Mesodermal cell (in vitro differentiated cells): ENCODE measurements around the gene MED12L.

Source experiments
- H3K27ac ChIP-seq: 2 replicates; pipeline ENCODE4 v1.7.0; 2013; ENCODE audit warnings: mild to moderate bottlenecking, low read depth, low read length, moderate library complexity; ENCODE audit not compliant: severe bottlenecking
- H3K36me3 ChIP-seq: 2 replicates; pipeline ENCODE4 v1.7.1; 2013; ENCODE audit warnings: mild to moderate bottlenecking, low read length, moderate library complexity; ENCODE audit not compliant: control insufficient read depth, insufficient read depth
- H3K4me1 ChIP-seq: one replicate; pipeline ENCODE4 v1.7.1; 2013; ENCODE audit warnings: mild to moderate bottlenecking, low read length; ENCODE audit not compliant: insufficient read depth, control insufficient read depth, poor library complexity, severe bottlenecking
- H3K4me3 ChIP-seq: 2 replicates; pipeline ENCODE4 v1.7.0; 2013; ENCODE audit warnings: low read length, control low read depth, mild to moderate bottlenecking; ENCODE audit not compliant: insufficient read depth, poor library complexity, severe bottlenecking; ENCODE audit errors: extremely low read depth
- H3K9me3 ChIP-seq: 2 replicates; pipeline ENCODE4 v1.7.1; 2013; ENCODE audit warnings: mild to moderate bottlenecking, low read length, moderate library complexity; ENCODE audit not compliant: control insufficient read depth
- WGBS, 2 experiments: methylation state at CpG; one replicate each; pipeline ENCODE4 v1.1.5; 2013; ENCODE audit warnings: missing lambda C conversion rate in 2 of 2; ENCODE audit not compliant: insufficient coverage in 2 of 2; 5-methylcytosine and 5-hydroxymethylcytosine counted together

MED12L gene

DNA sequence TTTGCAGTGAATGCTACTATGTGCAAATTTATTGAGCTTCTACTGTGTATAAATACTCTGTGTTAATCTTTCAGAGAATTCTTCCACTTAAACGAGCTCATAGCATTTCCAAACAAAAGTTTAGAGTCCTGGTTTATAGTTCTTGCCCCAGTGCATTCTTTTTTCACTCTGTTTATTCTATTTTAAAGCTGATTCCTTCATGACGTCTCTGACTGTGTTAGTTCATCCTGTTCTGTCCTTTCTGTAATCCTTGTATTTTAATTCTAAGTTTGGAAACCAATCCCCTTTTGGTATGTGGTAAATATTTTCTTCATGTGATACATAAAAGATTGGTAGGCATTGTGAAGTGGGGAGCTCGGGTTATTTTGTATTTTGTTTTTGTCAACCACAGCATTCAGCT, 174.2 kb downstream of the MED12L start:
- no peak overlapping the region for H3K27ac ChIP-seq
- no peaks in the 10 kb centered on the region for H3K36me3 ChIP-seq
- H3K9me3 ChIP-seq = no peaks in the 10 kb centered on the region
- no peaks in the 10 kb centered on the region for H3K4me1 ChIP-seq
- WGBS, 2 experiments = 83 to 100% methylated on average over 1 to 2 of the region's 3 CpGs
- no peak overlapping the region for H3K4me3 ChIP-seq

DNA sequence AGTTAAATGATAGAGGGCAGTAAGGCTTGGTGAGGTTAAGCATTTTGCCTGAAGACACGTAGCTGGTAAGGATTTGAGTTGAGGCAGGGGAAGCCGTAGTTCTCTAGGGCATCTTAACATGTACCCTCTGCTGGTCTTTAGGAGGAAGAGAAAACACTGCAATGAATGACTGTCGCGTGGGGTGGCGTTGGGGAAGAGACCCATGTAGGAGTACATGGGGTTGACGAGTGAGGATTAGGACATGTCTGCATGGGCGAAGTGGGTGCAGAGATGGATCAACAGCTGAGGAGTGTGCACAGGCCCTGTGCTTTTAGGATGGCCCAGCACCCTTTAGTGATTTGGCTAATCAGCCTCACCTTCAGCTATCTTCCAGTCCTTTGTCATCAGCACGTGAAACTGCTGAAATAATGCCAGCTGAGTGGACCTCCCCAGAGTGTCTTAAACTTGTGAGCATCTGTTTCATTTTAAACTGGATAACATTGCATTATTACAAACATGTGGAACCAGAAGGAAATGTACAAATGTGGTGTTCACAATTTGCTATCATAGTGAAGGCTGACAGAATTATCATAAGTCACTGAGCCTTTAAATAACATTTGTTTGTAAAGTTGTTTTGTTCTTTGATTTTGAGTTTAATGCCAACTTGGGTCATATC, 177.5 kb downstream of the MED12L start:
- 95 to 98% methylated on average over 6 to 7 of the region's 8 CpGs for WGBS, 2 experiments
- no peak overlapping the region for H3K27ac ChIP-seq
- no peaks in the 10 kb centered on the region for H3K36me3 ChIP-seq
- H3K9me3 ChIP-seq = no peaks in the 10 kb centered on the region
- H3K4me3 ChIP-seq = no peak overlapping the region
- H3K4me1 ChIP-seq = no peaks in the 10 kb centered on the region

DNA sequence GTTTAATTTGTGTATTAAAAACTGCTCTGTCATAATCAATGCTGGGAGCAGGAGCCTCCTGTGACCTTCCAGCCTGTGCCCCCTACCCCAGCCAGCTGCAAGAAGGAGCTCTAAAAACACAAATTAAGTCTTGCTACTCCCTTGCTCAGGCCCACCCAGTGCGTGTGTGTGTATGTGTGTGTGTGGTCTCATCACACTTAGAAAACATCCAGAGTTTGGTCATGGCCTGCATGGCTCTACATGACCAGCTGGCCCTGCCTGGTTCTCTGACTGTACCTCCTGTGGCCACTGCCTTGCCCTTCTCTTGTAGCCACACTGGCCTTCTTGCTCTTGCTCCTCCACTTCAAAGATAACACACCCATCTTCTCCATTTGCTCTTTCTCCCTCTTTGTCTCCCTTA, 179.1 kb downstream of the MED12L start:
- no CpG with 5 or more reads among the region's 1 CpG for WGBS, 2 experiments
- no peaks in the 10 kb centered on the region for H3K9me3 ChIP-seq
- H3K27ac ChIP-seq = no peak overlapping the region
- H3K36me3 ChIP-seq = no peaks in the 10 kb centered on the region
- H3K4me3 ChIP-seq = no peak overlapping the region
- H3K4me1 ChIP-seq = no peaks in the 10 kb centered on the region

DNA sequence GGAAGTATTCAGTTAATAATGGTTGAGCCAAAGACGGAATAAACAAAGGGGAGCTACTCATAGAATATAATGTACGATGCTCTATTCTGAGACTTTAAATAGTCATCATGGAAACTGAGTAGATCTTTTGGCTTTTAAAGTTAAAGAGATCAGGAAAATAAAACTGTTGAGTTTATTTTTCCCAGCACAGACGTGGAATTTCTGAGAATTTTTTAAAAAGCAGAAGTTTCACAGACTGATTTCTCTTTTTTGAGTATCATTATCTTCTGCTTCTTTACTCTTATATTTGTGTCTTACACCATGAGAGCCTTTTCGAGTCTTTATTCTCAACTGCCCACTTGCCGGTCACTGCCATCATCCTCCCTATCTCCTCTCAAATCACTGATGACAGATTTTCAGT, 179.7 kb downstream of the MED12L start:
- Histone ChIP-seq H3K27ac (no peak overlapping the region), H3K36me3 (no peaks in the 10 kb centered on the region), H3K9me3 (no peaks in the 10 kb centered on the region), H3K4me1 (no peaks in the 10 kb centered on the region), H3K4me3 (no peak overlapping the region)
- WGBS, 2 experiments = 97 to 100% methylated on average over 1 to 4 of the region's 5 CpGs

DNA sequence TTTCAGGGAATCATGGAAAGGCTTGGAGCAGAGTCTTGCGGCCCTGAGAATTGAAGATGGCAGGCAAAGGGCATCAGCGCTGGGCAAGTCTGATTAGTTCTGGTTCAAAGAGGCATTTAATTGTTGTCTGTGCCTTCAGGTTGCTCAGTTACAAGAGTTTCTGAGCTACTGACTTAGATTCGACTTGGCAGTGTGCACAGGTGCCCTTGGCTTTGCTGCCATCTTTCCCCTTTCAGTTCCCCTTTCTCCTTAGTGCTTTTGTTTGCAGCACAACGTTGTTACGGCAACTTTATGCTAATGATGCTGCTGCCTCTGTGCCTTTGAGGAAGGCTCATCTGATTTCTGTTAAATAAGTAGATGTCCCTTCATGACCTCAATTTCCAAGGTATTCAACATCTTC, 180.4 kb downstream of the MED12L start:
- WGBS, 2 experiments = 63 to 68% methylated on average over 4 of the region's 5 CpGs
- H3K4me3 ChIP-seq = no peak overlapping the region
- no peak overlapping the region for H3K27ac ChIP-seq
- no peaks in the 10 kb centered on the region for H3K9me3 ChIP-seq
- H3K36me3 ChIP-seq = no peaks in the 10 kb centered on the region
- H3K4me1 ChIP-seq = no peaks in the 10 kb centered on the region

DNA sequence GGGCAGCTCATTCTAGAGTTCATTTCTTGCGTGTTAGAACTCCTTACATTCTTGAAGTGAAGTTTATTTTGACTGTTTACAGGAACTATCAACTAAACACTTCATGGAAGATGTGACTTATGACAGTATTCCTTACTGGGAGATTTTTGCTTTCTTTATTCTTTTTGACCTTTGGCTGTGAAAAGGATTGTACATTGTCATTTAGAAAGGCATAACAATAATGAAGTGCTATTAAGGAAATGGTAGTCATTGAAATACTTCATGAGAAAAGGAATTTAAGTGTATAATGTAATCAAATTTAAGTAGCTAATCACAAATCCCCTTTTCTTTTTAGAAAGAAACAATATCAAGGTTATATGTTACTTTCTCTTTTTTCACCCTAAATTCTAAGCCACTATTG, 181.6 kb downstream of the MED12L start:
- Histone ChIP-seq H3K27ac (no peak overlapping the region), H3K9me3 (no peaks in the 10 kb centered on the region), H3K4me3 (no peak overlapping the region), H3K36me3 (no peaks in the 10 kb centered on the region), H3K4me1 (no peaks in the 10 kb centered on the region)
- WGBS, 2 experiments = no CpG with 5 or more reads among the region's 1 CpG

DNA sequence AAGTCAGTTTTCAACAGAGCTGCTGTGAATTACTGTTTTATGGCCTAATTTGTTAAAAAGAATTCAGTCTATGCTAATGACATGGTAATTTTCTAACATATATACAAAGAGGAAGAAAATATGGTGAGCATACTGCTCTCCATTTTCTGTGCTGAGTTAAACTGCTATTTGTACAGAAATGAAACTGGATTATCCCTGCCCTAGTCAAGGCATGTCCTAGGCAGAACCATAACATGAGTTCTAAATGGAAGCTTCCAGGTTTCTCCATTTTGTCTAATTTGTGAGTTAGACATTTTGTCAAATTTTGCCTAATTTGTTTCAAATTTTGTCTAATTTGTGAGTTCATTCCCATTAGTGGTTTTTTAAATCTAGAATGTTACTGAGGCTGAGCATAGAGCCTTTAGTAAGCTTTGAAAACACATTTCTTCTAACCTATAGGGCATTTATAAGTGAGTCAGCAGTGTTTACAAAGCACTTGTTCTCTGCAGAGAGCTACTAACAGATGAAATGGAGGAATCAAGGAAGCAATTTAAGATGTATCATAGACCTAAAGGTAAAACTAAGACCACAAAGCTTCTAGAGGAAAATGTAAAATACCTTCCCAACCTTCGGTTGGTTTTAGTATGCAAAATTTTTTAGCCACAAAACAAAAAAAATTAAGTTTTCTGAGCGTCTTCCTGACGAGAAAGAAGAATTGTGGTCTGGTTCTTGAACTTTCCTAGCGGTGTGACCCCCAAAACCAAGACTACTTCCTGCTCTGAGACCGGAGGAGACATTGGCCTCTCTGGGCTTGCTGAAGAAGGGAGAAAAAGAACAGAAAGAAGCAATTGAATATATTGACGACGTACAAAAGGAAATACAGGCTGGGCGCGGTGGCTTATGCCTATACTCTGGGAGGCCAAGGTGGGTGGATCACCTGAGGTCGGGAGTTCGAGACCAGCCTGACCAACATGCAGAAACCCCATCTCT, 183.1 kb downstream of the MED12L start:
- 98 to 100% methylated on average over 4 to 5 of the region's 11 CpGs for WGBS, 2 experiments
- no peaks in the 10 kb centered on the region for H3K36me3 ChIP-seq
- H3K4me1 ChIP-seq = no peaks in the 10 kb centered on the region
- H3K4me3 ChIP-seq = no peak overlapping the region
- no peaks in the 10 kb centered on the region for H3K9me3 ChIP-seq
- no peak overlapping the region for H3K27ac ChIP-seq

DNA sequence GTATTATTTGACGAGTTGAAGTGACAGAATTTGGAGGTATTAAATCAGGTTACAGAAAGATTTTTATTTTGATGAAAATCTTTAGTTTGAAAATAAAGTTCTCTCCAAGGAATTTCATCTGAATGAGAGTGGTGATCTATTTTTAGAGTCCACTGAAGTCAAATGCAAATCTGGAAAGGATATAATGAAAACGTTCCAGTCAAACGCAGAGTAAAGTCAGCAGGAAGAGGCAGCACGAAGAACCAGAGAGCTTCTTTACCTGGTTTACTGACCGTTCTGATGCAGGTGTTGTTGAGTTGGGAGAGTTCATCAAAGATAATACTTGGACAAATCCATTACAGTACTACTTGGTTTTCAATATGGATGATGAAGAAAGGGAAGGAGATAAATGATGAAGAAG, 184.2 kb downstream of the MED12L start:
- H3K36me3 ChIP-seq = no peaks in the 10 kb centered on the region
- no peaks in the 10 kb centered on the region for H3K4me1 ChIP-seq
- no peaks in the 10 kb centered on the region for H3K9me3 ChIP-seq
- H3K4me3 ChIP-seq = no peak overlapping the region
- no peak overlapping the region for H3K27ac ChIP-seq
- 80 to 91% methylated on average over 1 to 4 of the region's 5 CpGs for WGBS, 2 experiments

DNA sequence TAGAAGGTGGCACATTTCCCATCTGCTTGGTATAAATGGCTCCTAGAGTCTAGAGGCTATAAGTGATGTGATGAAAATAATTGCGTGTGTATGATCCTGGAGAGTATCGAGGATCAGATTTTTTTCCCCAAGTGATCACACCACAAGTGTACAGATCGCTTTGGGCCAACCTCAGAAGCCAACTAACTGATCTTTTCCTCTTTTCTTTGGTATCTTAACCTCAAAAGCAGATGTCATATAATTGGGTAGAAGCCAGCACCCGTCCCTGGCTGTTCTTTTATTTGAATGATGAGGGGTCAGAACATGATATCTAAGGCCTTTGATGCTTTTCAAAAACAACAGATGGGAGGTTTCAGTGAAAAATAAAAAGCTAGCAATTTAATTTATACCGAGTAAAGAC, 189.6 kb downstream of the MED12L start:
- WGBS, 2 experiments = 97% methylated on average over 3 of the region's 5 CpGs; no CpG with 5 or more reads in 1 of the 2 experiments
- Histone ChIP-seq H3K9me3 (no peaks in the 10 kb centered on the region), H3K27ac (no peak overlapping the region), H3K36me3 (no peaks in the 10 kb centered on the region), H3K4me1 (no peaks in the 10 kb centered on the region), H3K4me3 (no peak overlapping the region)

DNA sequence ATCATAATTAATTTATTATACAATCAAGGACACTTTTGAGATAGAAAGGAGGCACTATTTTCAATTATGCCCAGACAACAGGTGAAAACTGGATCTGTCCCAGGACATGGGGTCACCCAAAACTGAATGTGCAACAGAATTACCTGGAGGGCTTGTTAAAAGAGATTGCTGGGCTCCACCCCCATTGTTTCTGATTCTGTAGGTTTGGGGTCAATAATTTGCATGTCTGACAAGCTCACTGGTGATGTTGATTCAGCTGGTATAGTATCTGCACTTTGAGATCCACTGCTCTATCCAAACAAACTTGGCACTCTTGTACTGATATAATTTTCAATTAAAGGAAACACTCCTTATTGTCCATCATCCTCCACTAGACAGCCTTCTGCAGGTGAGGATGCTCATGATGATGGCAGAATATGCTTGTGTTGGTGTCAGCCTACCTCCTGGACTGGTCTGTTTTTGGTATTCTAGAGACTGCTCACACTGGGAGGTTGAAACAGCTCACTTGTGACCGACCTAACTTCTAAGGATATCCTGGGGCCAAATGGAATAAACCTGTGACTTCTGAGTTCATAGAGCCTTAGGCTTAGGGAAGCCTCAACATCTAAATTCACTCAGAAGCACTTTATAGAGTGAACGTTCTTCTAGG, 190.7 kb downstream of the MED12L start:
- Histone ChIP-seq H3K27ac (no peak overlapping the region), H3K4me3 (no peak overlapping the region), H3K9me3 (no peaks in the 10 kb centered on the region), H3K4me1 (no peaks in the 10 kb centered on the region), H3K36me3 (no peaks in the 10 kb centered on the region)
- WGBS, 2 experiments = 55 to 56% methylated on average over 1 to 2 of the region's 2 CpGs
